Neural cell (in vitro differentiated cells): Measurements from ENCODE around the gene APBA1. TPM values are rescaled to one million over a fixed set of nuclear protein-coding genes. Genes with fewer than 3 reads are reported as not detected.

Experiments used
- H2AFZ ChIP-seq: fragments of 200-600, 300-800 bp; sonication (generic), shearing (Covaris generic); 2 replicates; pipeline ENCODE4 v1.6.0; 2014; ENCODE audit warnings: low read depth, mild to moderate bottlenecking, antibody characterized with exemption, low read length, moderate library complexity
- H3F3A ChIP-seq: fragments of 200-600 bp; shearing (Covaris generic); 2 replicates; pipeline ENCODE4 v1.6.1; 2016; ENCODE audit warnings: mild to moderate bottlenecking, moderate library complexity, mixed read lengths, antibody characterized with exemption, low read length; ENCODE audit not compliant: insufficient read depth, poor library complexity, severe bottlenecking
- H3K27ac ChIP-seq: fragments of 200-600, 300-800 bp; sonication (generic), shearing (Covaris generic); 2 replicates; pipeline ENCODE4 v1.5.1; 2014; ENCODE audit warnings: mild to moderate bottlenecking, low read length, moderate library complexity
- H3K27me3 ChIP-seq: fragments of 300-800, 200-600 bp; sonication (generic), shearing (Covaris generic); 2 replicates; pipeline ENCODE4 v1.6.0; 2014; ENCODE audit warnings: mild to moderate bottlenecking, low read depth, low read length, moderate library complexity; ENCODE audit not compliant: insufficient read depth
- H3K36me3 ChIP-seq: fragments of 300-800, 200-600 bp; sonication (generic), shearing (Covaris generic); 2 replicates; pipeline ENCODE4 v1.5.1; 2014; ENCODE audit warnings: mild to moderate bottlenecking, antibody characterized with exemption, low read length, moderate library complexity; ENCODE audit not compliant: insufficient read depth
- H3K4me2 ChIP-seq: fragments of 300-800, 200-600 bp; sonication (generic), shearing (Covaris generic); 2 replicates; pipeline ENCODE4 v1.6.0; 2014; ENCODE audit warnings: mild to moderate bottlenecking, low read length
- H3K4me3 ChIP-seq: fragments of 300-800, 200-600 bp; sonication (generic), shearing (Covaris generic); 2 replicates; pipeline ENCODE4 v1.5.1; 2014; ENCODE audit warnings: mild to moderate bottlenecking, low read length, moderate library complexity
- H3K79me2 ChIP-seq: fragments of 200-600 bp; shearing (Covaris generic); replicated peaks from 2 replicates; pipeline ENCODE4 v1.6.0; 2014; ENCODE audit warnings: mild to moderate bottlenecking, low read length, moderate library complexity; ENCODE audit not compliant: insufficient read depth
- H3K9ac ChIP-seq: fragments of 300-800, 200-600 bp; sonication (generic), shearing (Covaris generic); 2 replicates; pipeline ENCODE4 v1.6.1; 2016; ENCODE audit warnings: mild to moderate bottlenecking, low read length, mixed read lengths
- H3K9me2 ChIP-seq: fragments of 200-600 bp; shearing (Covaris generic); 2 replicates; pipeline ENCODE4 v1.6.1; 2016; ENCODE audit warnings: mild to moderate bottlenecking, low read length, mixed read lengths; ENCODE audit not compliant: insufficient read depth
- H3K9me3 ChIP-seq: fragments of 200-600, 300-800 bp; sonication (generic), shearing (Covaris generic); 2 replicates; pipeline ENCODE4 v1.6.1; 2016; ENCODE audit warnings: mild to moderate bottlenecking, mixed run types, low read length, moderate library complexity, mixed read lengths
- H4K20me1 ChIP-seq: fragments of 200-600 bp; shearing (Covaris generic); 2 replicates; pipeline ENCODE4 v1.6.1; 2016; ENCODE audit warnings: mild to moderate bottlenecking, mixed run types; ENCODE audit not compliant: insufficient read depth
- CTCF ChIP-seq: fragments of 450-650 bp; IDR thresholded peaks from 2 replicates; pipeline ENCODE4 v1.5.1; 2014; ENCODE audit warnings: antibody characterized with exemption, mild to moderate bottlenecking, moderate library complexity; ENCODE audit not compliant: poor library complexity, severe bottlenecking
- EP300 ChIP-seq: fragments of 450-650 bp; conservative IDR thresholded peaks from 2 replicates; pipeline ENCODE4 v1.6.1; 2014; ENCODE audit warnings: antibody characterized with exemption, mild to moderate bottlenecking, moderate library complexity; ENCODE audit not compliant: poor library complexity, severe bottlenecking
- EZH2 ChIP-seq: fragments of 200-600, 300-800 bp; shearing (Covaris generic), sonication (generic); IDR thresholded peaks from 2 replicates; pipeline ENCODE4 v1.6.1; 2014; ENCODE audit warnings: antibody characterized with exemption, low read length, borderline replicate concordance, mild to moderate bottlenecking; ENCODE audit not compliant: insufficient read depth, poor library complexity, severe bottlenecking
- MXI1 ChIP-seq: fragments of 450-650 bp; conservative IDR thresholded peaks from 2 replicates; pipeline ENCODE4 v1.6.1; 2014; ENCODE audit warnings: antibody characterized with exemption, mild to moderate bottlenecking; ENCODE audit not compliant: poor library complexity, severe bottlenecking
- POLR2AphosphoS5 ChIP-seq: IDR thresholded peaks from 2 replicates; pipeline ENCODE4 v1.6.1; 2012
- RAD21 ChIP-seq: fragments of 450-650 bp; conservative IDR thresholded peaks from 2 replicates; pipeline ENCODE4 v1.6.1; 2014; ENCODE audit warnings: antibody characterized with exemption, mild to moderate bottlenecking, moderate library complexity
- REST ChIP-seq: IDR thresholded peaks from 2 replicates; pipeline ENCODE4 v1.6.1; 2012; ENCODE audit warnings: borderline replicate concordance
- SMC3 ChIP-seq: fragments of 450-650 bp; conservative IDR thresholded peaks from 2 replicates; pipeline ENCODE4 v1.6.1; 2014; ENCODE audit warnings: antibody characterized with exemption, mild to moderate bottlenecking, moderate library complexity; ENCODE audit not compliant: poor library complexity
- TAF1 ChIP-seq: IDR thresholded peaks from 2 replicates; pipeline ENCODE4 v1.6.1; 2012; ENCODE audit warnings: low read depth
- polyA plus RNA-seq: library from polyadenylated mRNA; depleted of rRNA; stranded (reverse); fragments of >200 nt; gene quantifications from 2 replicates; pipeline ENCODE4 v1.2.3, GENCODE V29; 2014

The APBA1 gene
- polyA plus RNA-seq, 1 donor from 2014 or later: 10.9 TPM

- no peak overlapping the region for H3K27ac ChIP-seq
- H4K20me1 ChIP-seq: no peaks in the 10 kb centered on the region
- peaks cover 6% of the 10 kb centered on the region for H3K36me3 ChIP-seq
- H3K4me2 ChIP-seq: no peak overlapping the region
- TF ChIP-seq TAF1 (no peak), EZH2 (no peak), EP300 (no peak), RAD21 (no peak), MXI1 (no peak), POLR2AphosphoS5 (no peak), CTCF (no peak)
- H3F3A ChIP-seq: no peaks in the 10 kb centered on the region
- no peak overlapping the region for H2AFZ ChIP-seq
- H3K9me2 ChIP-seq: no peaks in the 10 kb centered on the region
- no peak overlapping the region for H3K9ac ChIP-seq
- no peaks in the 10 kb centered on the region for H3K9me3 ChIP-seq
- no peaks in the 10 kb centered on the region for H3K79me2 ChIP-seq
- no peak overlapping the region for H3K4me3 ChIP-seq
- H3K27me3 ChIP-seq: no peaks in the 10 kb centered on the region
Measured at GRCh38 chr9:69645488-69645887, 26.7 kb downstream of the APBA1 start.

- Histone ChIP-seq H4K20me1 (no peaks in the 10 kb centered on the region), H3K36me3 (peaks cover 6% of the 10 kb centered on the region), H3K9me3 (no peaks in the 10 kb centered on the region), H3K4me3 (no peak overlapping the region), H2AFZ (no peak overlapping the region), H3K27me3 (no peaks in the 10 kb centered on the region), H3F3A (no peaks in the 10 kb centered on the region), H3K27ac (no peak overlapping the region), H3K9me2 (no peaks in the 10 kb centered on the region), H3K9ac (no peak overlapping the region), H3K79me2 (no peaks in the 10 kb centered on the region), H3K4me2 (no peak overlapping the region)
- TF ChIP-seq TAF1 (no peak), REST (no peak), CTCF (no peak), EP300 (no peak), EZH2 (no peak), SMC3 (no peak), MXI1 (no peak), RAD21 (no peak), POLR2AphosphoS5 (no peak)
Measured at GRCh38 chr9:69643098-69643497, 29.1 kb downstream of the APBA1 start.
